ENCODE data around the gene SUCO. TPM values are rescaled to one million over a fixed set of nuclear protein-coding genes. Genes with fewer than 3 reads are reported as not detected.
"Not testable (repeated sequence)": the region's sequence is repeated elsewhere in the genome, so short reads cannot be mapped to it uniquely, and the experiment has no call there.

SUCO gene
- total RNA-seq, 4 donors from 2014 or later: 39.6 to 61.8 (median 44.5) TPM

DNA sequence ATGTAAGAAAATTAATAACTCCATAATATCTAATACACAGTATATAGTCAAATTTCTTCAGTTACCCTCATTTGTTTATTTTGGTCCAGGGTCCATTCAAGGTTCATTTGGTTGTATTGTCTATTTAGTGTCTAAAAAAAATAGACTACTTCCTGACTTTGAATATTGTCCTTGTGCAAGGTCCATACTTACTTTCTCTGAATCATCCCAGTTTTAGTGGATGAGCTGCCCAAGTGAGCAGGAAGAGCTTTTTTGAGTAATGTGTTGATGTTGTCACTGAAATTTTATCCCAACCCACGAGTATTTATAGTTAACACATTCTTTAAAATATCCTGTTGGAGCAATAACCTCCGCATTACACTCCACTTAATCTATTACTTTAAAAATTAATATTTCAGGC lies 80.3 kb downstream of the SUCO start:
- ATAC-seq (ENCODE audit: low FRiP score) (no peak), DNase-seq (ENCODE audit: low spot score) (no peak)
- TF ChIP-seq, protein P1, sequence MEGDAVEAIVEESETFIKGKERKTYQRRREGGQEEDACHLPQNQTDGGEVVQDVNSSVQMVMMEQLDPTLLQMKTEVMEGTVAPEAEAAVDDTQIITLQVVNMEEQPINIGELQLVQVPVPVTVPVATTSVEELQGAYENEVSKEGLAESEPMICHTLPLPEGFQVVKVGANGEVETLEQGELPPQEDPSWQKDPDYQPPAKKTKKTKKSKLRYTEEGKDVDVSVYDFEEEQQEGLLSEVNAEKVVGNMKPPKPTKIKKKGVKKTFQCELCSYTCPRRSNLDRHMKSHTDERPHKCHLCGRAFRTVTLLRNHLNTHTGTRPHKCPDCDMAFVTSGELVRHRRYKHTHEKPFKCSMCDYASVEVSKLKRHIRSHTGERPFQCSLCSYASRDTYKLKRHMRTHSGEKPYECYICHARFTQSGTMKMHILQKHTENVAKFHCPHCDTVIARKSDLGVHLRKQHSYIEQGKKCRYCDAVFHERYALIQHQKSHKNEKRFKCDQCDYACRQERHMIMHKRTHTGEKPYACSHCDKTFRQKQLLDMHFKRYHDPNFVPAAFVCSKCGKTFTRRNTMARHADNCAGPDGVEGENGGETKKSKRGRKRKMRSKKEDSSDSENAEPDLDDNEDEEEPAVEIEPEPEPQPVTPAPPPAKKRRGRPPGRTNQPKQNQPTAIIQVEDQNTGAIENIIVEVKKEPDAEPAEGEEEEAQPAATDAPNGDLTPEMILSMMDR (IDR thresholded peaks at IDR 0.05): no peak

- TF ChIP-seq, protein P1 (IDR thresholded peaks at IDR 0.05): no peak
- ATAC-seq (ENCODE audit: low FRiP score) (no peak), DNase-seq (ENCODE audit: low spot score) (no peak)
Observed at GRCh38 chr1:172616195-172616594, 83.2 kb downstream of the SUCO start.

DNA sequence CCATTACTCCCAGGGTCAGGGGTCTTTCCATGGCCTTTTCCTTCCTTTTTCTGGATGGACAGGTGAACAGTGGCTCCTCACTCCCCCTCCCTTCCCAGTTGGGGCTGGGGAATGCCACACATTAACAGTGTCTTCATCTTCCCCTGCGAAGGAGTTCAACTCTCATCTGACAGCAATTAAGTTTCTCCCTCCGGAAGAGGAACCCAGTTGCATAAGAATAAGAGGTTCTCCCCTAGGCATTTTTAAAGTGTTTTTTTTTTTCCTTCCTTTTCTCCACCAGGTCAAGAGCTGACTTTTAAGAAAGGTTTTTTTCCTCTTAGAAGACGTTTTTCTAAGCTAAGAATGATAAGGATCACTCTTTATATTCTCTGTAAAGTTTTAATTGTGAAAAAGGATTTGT lies 83.7 kb downstream of the SUCO start:
- TF ChIP-seq, protein P1 (IDR thresholded peaks at IDR 0.05): no peak
- ATAC-seq (ENCODE audit: low FRiP score) (no peak), DNase-seq (ENCODE audit: low spot score) (no peak)

DNA sequence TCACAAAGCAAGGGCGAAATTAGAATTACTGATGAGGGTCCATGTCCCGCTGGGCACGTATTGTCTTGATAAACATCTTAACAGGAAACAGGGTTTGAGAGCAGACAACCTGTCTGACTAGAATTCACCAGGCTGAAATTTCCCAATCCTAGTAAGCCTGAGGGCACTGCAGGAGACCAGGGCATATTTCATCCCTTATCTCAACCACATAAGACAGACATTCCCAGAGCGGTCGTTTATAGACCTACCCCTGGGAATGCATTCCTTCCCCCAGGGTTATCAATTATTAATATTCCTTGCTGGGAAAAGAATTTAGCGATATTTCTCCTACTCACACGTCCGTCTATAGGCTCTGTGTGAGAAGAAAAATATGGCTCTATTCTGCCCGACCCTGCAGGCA lies 87.7 kb downstream of the SUCO start:
- not testable (repeated sequence) for DNase-seq (ENCODE audit: low spot score); ATAC-seq (ENCODE audit: low FRiP score)

- DNase-seq (ENCODE audit: low spot score): no peak
- TF ChIP-seq, protein P1 (IDR thresholded peaks at IDR 0.05): no peak
- ATAC-seq (ENCODE audit: low FRiP score): no peak
Observed at GRCh38 chr1:172622541-172622940, 89.6 kb downstream of the SUCO start.

GRCh38 chr1:172623748-172624147 lies 90.8 kb downstream of the SUCO start:
- DNase-seq (ENCODE audit: low spot score) (no peak), ATAC-seq (ENCODE audit: low FRiP score) (no peak)
- TF ChIP-seq, protein P1 (IDR thresholded peaks at IDR 0.05): no peak

GRCh38 chr1:172626845-172627244 lies 93.9 kb downstream of the SUCO start:
- ATAC-seq (ENCODE audit: low FRiP score): no peak
- DNase-seq (ENCODE audit: low spot score): no peak

More at GRCh38 chr1:172626845-172627244, 93.9 kb downstream of the SUCO start:
- TF ChIP-seq, protein P1 (IDR thresholded peaks at IDR 0.05): no peak

Data from omental fat pad (tissue), 4 donors.